HepG2 (cell line): ENCODE measurements around the gene TDRD5. TPM values are rescaled to one million over a fixed set of nuclear protein-coding genes. Genes with fewer than 3 reads are reported as not detected.

Source experiments
- ATAC-seq: fragments of 200-7000 bp; cut with Tn5 transposase; 3 replicates; pipeline ENCODE4 v1.9.1; 2020; ENCODE audit warnings: mild to moderate bottlenecking, moderate library complexity
- BruUV-seq: library from RNA; stranded (reverse); fragments of 400-500 nt; replicated peaks from 2 replicates; lab custom pipeline; 2021; lab: Mats Ljungman, UMichigan
- CTCF ChIA-PET: fragments of 300-600 bp; formaldehyde crosslinking; extraction: SDS; loops from one replicate; lab custom pipeline; 2021; ENCODE audit warnings: low total read pairs, inconsistent platforms, low intra/inter-chr PET ratio; lab: Yijun Ruan, JAX
- POLR2A ChIA-PET: fragments of 350-600 bp; sonication (Branson Sonifier 250); formaldehyde crosslinking; loops from one replicate; lab custom pipeline; 2020; ENCODE audit warnings: antibody characterized with exemption, inconsistent platforms; lab: Yijun Ruan, JAX
- DNase-seq: peaks from one replicate; pipeline ENCODE4 v3.0.0-alpha.2; 2015; ENCODE audit warnings: low spot score
- FAIRE-seq: peaks from 3 replicates; lab custom pipeline; 2011; peaks lifted over from hg19 to GRCh38; lab: Jason Lieb, UNC
- H2AFZ ChIP-seq: one replicate; pipeline ENCODE4 v1.6.1; 2011; ENCODE audit warnings: low read length, inconsistent platforms
- H3K27ac ChIP-seq: fragments of 300-600 bp; 3 replicates; pipeline ENCODE4 v1.8.0; 2011; ENCODE audit warnings: mixed run types, mild to moderate bottlenecking, mixed read lengths, low read length, inconsistent platforms; ENCODE audit not compliant: insufficient read depth; ENCODE audit errors: extremely low read length
- H3K27me3 ChIP-seq, 2 experiments: fragments of 200-600 bp in 1 of 2; 2 replicates in 1 of 2; 3 replicates in 1 of 2; pipeline versions ENCODE4 v1.6.0 to v1.8.0; 2011; ENCODE audit warnings: low read length in 2 of 2, mild to moderate bottlenecking in 2 of 2, moderate library complexity in 2 of 2, inconsistent platforms in 1 of 2; ENCODE audit not compliant: insufficient read depth in 2 of 2, control insufficient read depth in 1 of 2
- H3K36me3 ChIP-seq, 2 experiments: fragments of 200-600 bp in 1 of 2; replicated peaks in 1 of 2; 2 replicates in 1 of 2; 3 replicates in 1 of 2; pipeline versions ENCODE4 v1.5.1 to v1.8.0; 2011; ENCODE audit warnings: low read length in 2 of 2, inconsistent platforms in 1 of 2; ENCODE audit not compliant: insufficient read depth in 2 of 2, control insufficient read depth in 1 of 2
- H3K4me1 ChIP-seq: 2 replicates; pipeline ENCODE4 v1.5.1; 2012; ENCODE audit warnings: low read length, inconsistent platforms; ENCODE audit not compliant: insufficient read depth
- H3K4me2 ChIP-seq: 2 replicates; pipeline ENCODE4 v1.6.0; 2011; ENCODE audit warnings: low read depth, low read length, inconsistent platforms
- H3K4me3 ChIP-seq, 3 experiments: fragments of 200-600 bp in 1 of 3; sonication (generic), shearing (Covaris generic) in 1 of 3; replicated peaks in 1 of 3; 2 replicates each; pipeline ENCODE4 v1.5.1; 2011 to 2016; ENCODE audit warnings: low read length in 3 of 3, inconsistent platforms in 2 of 3, low read depth in 2 of 3, mild to moderate bottlenecking in 2 of 3, control low read depth in 1 of 3, mixed read lengths in 1 of 3; ENCODE audit not compliant: insufficient read depth in 1 of 3
- H3K79me2 ChIP-seq: one replicate; pipeline ENCODE4 v1.6.1; 2011; ENCODE audit warnings: low read length, inconsistent platforms; ENCODE audit not compliant: insufficient read depth
- H3K9ac ChIP-seq: 2 replicates; pipeline ENCODE4 v1.6.0; 2011; ENCODE audit warnings: mild to moderate bottlenecking, low read depth, low read length, inconsistent platforms; ENCODE audit not compliant: insufficient read depth
- H3K9me3 ChIP-seq: 2 replicates; pipeline ENCODE4 v1.5.1; 2012; ENCODE audit warnings: mild to moderate bottlenecking, low read length
- H4K20me1 ChIP-seq: 2 replicates; pipeline ENCODE4 v1.6.0; 2011; ENCODE audit warnings: inconsistent platforms, mild to moderate bottlenecking, low read length, moderate library complexity; ENCODE audit not compliant: insufficient read depth
- GLI4 ChIP-seq: sonication (generic); formaldehyde crosslinking; IDR thresholded peaks from 2 replicates; pipeline ENCODE4 v1.5.1; 2020; ENCODE audit warnings: missing genetic modification reagents, mild to moderate bottlenecking, moderate library complexity, borderline replicate concordance
- KLF12 ChIP-seq: sonication (generic); formaldehyde crosslinking; IDR thresholded peaks from 2 replicates; pipeline ENCODE4 v1.4.0; 2020; ENCODE audit warnings: missing genetic modification reagents, borderline replicate concordance
- NR2F6 ChIP-seq, 2 experiments: IDR thresholded peaks; 2 replicates each; pipeline ENCODE4 v1.6.1; 2016; ENCODE audit warnings: antibody characterized with exemption in 1 of 2, mild to moderate bottlenecking in 1 of 2
- SIN3A ChIP-seq: IDR thresholded peaks from 2 replicates; pipeline ENCODE4 v1.6.1; 2011; ENCODE audit warnings: low read depth, mild to moderate bottlenecking, control low read depth, low read length, borderline replicate concordance
- SOX5 ChIP-seq: IDR thresholded peaks from 2 replicates; pipeline ENCODE4 v1.6.1; 2016; ENCODE audit warnings: borderline replicate concordance
- ZFP37 ChIP-seq: sonication (generic); formaldehyde crosslinking; IDR thresholded peaks from 2 replicates; pipeline ENCODE4 v1.4.0; 2020; ENCODE audit warnings: missing genetic modification reagents, borderline replicate concordance
- ZNF282 ChIP-seq: fragments of 450-650 bp; IDR thresholded peaks from 2 replicates; pipeline ENCODE4 v1.6.1; 2018; ENCODE audit not compliant: partially characterized antibody
- ZNF296 ChIP-seq: sonication (generic); formaldehyde crosslinking; conservative IDR thresholded peaks from 2 replicates; pipeline ENCODE4 v1.5.0; 2020; ENCODE audit warnings: mild to moderate bottlenecking, missing genetic modification reagents
- ZNF557 ChIP-seq: sonication (generic); formaldehyde crosslinking; IDR thresholded peaks from 2 replicates; pipeline ENCODE4 v1.4.0; 2020; ENCODE audit warnings: missing genetic modification reagents
- ZNF569 ChIP-seq: sonication (generic); formaldehyde crosslinking; IDR thresholded peaks from 2 replicates; pipeline ENCODE4 v1.5.0; 2020; ENCODE audit warnings: mild to moderate bottlenecking, missing genetic modification reagents, moderate library complexity, borderline replicate concordance
- ZNF589 ChIP-seq: sonication (generic); formaldehyde crosslinking; conservative IDR thresholded peaks from 2 replicates; pipeline ENCODE4 v1.8.0; 2022; ENCODE audit warnings: mild to moderate bottlenecking, moderate library complexity, missing genetic modification reagents
- ZNF747 ChIP-seq: sonication (generic); formaldehyde crosslinking; IDR thresholded peaks from 2 replicates; pipeline ENCODE4 v1.8.1; 2023; ENCODE audit warnings: missing genetic modification reagents, mild to moderate bottlenecking, borderline replicate concordance
- WGBS: methylation state at CpG from one replicate; pipeline ENCODE4 v1.1.6; 2017; ENCODE audit warnings: low lambda C conversion rate; 5-methylcytosine and 5-hydroxymethylcytosine counted together
- in situ Hi-C: cut with HindIII; loops from 2 replicates; pipeline ENCODE4 v1.10.0; 2017; ENCODE audit warnings: low pct_unique_long_range_greater_than_20kb; ENCODE audit not compliant: extremely low pct_ligation_motif_present
- intact Hi-C: fragments of 100-400 bp; cut with micrococcal nuclease; formaldehyde crosslinking; loops from one replicate; pipeline ENCODE4 v1.10.0; 2022; ENCODE audit not compliant: unreplicated experiment
- polyA plus RNA-seq, 8 experiments: library from polyadenylated mRNA; depleted of rRNA in 3 of 8; stranded (reverse) in 7 of 8; unstranded in 1 of 8; fragments of >200 nt; fragmentation: Illumina TruSeq in 4 of 8; extraction: Trizol in 4 of 8; gene quantifications; 2 replicates each; pipeline versions ENCODE4 v1.2.1 to v1.2.3, GENCODE V29; 2011 to 2016; ENCODE audit warnings: low read depth in 4 of 8, missing spikeins in 1 of 8, mixed read lengths in 1 of 8; ENCODE audit not compliant: insufficient read depth in 1 of 8
- total RNA-seq, 5 experiments: library from RNA; depleted of rRNA; stranded (reverse); fragments of >200 nt; fragmentation: Illumina TruSeq; extraction: Trizol; gene quantifications; 2 replicates each; pipeline ENCODE4 v1.2.3, GENCODE V29; 2016; ENCODE audit warnings: low read depth in 1 of 5
- TF ChIP-seq, protein P1 (sequence below): sonication (generic); formaldehyde crosslinking; IDR thresholded peaks from 2 replicates; pipeline ENCODE4 v1.8.0; 2022; ENCODE audit warnings: mild to moderate bottlenecking, missing genetic modification reagents, borderline replicate concordance

Gene TDRD5
- total and polyA plus RNA-seq, 2 of the 13 experiments (the other 11 are each of a cell fraction or from before 2014, with no cell fraction given) = not detected

DNA sequence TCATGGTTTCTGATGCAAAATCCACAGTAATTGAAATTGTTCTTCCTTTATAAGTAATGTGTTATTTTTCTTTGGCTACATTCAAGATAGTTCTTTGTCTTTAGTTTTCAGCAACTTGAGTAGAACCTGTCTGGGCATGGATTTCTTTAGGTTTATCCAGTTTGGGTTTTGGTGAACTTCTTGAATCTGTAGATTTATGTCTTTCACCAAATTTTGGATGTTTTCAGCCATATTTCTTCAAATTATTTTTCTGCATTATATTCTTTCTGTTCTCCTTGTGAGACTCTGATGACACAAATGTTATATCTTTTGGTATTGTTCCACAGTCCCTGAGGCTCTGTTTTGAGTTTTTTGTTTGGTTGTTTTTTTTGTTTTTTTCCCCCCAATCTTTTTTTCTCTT lies 69.4 kb downstream of the TDRD5 start:
- FAIRE-seq (no peak), ATAC-seq (no peak), DNase-seq (no peak)
- CTCF ChIA-PET = no interaction called here
- no peaks in the 10 kb centered on the region for H3K9me3 ChIP-seq
- no peak overlapping the region for H3K9ac ChIP-seq
- in situ Hi-C loops = no loop called here
- no peaks in the 10 kb centered on the region for H3K36me3 ChIP-seq
- no peak overlapping the region for H3K27ac ChIP-seq
- intact Hi-C loops = no loop called here
- H3K79me2 ChIP-seq = no peaks in the 10 kb centered on the region
- no peaks in the 10 kb centered on the region for H3K27me3 ChIP-seq
- H3K4me2 ChIP-seq = no peak overlapping the region
- no peak for TF ChIP-seq ZNF747 (CRISPR knock-in tag)
- TF ChIP-seq SIN3A = no peak
- TF ChIP-seq KLF12 = no peak
- no peak overlapping the region for H3K4me3 ChIP-seq
- BruUV-seq = no TSS peak
- H3K4me1 ChIP-seq = no peaks in the 10 kb centered on the region
- POLR2A ChIA-PET = no interaction called here
- H2AFZ ChIP-seq = no peak overlapping the region
- H4K20me1 ChIP-seq = no peaks in the 10 kb centered on the region

DNA sequence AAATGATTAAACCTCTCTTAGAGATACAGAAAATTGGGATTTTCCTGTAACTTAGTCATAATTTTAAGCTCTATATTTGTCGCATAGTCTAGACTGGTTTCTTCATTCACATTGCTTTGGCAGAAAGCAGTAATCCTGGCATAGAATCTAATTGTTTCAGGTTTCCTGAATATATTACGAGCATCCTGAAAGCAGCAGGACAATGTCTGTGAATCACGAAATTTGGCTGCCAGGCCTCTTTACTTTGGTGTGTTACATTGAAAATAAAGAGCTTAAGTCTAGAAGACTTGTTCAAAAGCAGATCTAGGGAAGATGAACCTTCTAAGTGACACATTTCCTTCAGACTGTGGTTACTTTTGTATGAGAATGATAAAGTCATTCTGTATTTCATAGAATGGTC lies 72.2 kb downstream of the TDRD5 start:
- FAIRE-seq (no peak), ATAC-seq (no peak), DNase-seq (no peak)
- no peaks in the 10 kb centered on the region for H4K20me1 ChIP-seq
- H3K36me3 ChIP-seq = no peaks in the 10 kb centered on the region
- no peaks in the 10 kb centered on the region for H3K4me1 ChIP-seq
- no peak overlapping the region for H3K4me3 ChIP-seq
- H3K4me2 ChIP-seq = no peak overlapping the region
- H3K27me3 ChIP-seq = no peaks in the 10 kb centered on the region
- intact Hi-C loops (no loop called here), in situ Hi-C loops (no loop called here)
- no peaks in the 10 kb centered on the region for H3K9me3 ChIP-seq
- TF ChIP-seq ZNF589 = no peak
- no peak for TF ChIP-seq NR2F6 (IDR thresholded peaks at IDR 0.05)
- TF ChIP-seq NR2F6 (CRISPR knock-in tag; IDR thresholded peaks at IDR 0.05) = no peak
- no peak for TF ChIP-seq ZNF282
- TF ChIP-seq ZFP37 (CRISPR knock-in tag) = no peak
- TF ChIP-seq ZNF296 (CRISPR knock-in tag) = no peak
- TF ChIP-seq ZNF557 (CRISPR knock-in tag) = no peak
- TF ChIP-seq, protein P1, sequence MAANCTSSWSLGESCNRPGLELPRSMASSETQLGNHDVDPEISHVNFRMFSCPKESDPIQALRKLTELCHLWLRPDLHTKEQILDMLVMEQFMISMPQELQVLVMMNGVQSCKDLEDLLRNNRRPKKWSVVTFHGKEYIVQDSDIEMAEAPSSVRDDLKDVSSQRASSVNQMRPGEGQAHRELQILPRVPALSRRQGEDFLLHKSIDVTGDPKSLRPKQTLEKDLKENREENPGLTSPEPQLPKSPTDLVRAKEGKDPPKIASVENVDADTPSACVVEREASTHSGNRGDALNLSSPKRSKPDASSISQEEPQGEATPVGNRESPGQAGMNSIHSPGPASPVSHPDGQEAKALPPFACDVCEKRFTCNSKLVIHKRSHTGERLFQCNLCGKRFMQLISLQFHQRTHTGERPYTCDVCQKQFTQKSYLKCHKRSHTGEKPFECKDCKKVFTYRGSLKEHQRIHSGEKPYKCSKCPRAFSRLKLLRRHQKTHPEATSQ (CRISPR knock-in tag) = no peak
- TF ChIP-seq SOX5 (CRISPR knock-in tag) = no peak
- TF ChIP-seq ZNF569 = no peak
- TF ChIP-seq GLI4 (CRISPR knock-in tag) = no peak
- 17% methylated on average over 3 of the region's 3 CpGs for WGBS
- no TSS peak for BruUV-seq
- ChIA-PET POLR2A (no interaction called here), CTCF (no interaction called here)
- no peak overlapping the region for H2AFZ ChIP-seq
- H3K79me2 ChIP-seq = no peaks in the 10 kb centered on the region
- no peak overlapping the region for H3K27ac ChIP-seq
- no peak overlapping the region for H3K9ac ChIP-seq
